Daoy (cell line): Measurements from ENCODE around the gene CFAP221. TPM values are rescaled to one million over a fixed set of nuclear protein-coding genes. Genes with fewer than 3 reads are reported as not detected.

ENCODE experiments used
- DNase-seq: peaks from one replicate; pipeline ENCODE4 v3.0.0-alpha.2; 2015; ENCODE audit warnings: low read depth
- total RNA-seq: library from RNA; depleted of rRNA; stranded (reverse); fragments of >200 nt; shearing (Covaris generic); gene quantifications from 2 replicates; pipeline ENCODE4 v1.2.3, GENCODE V29; 2014; rRNA removed

Gene CFAP221
- total RNA-seq, 1 experiment from 2014 or later, result 0.29 TPM

DNA sequence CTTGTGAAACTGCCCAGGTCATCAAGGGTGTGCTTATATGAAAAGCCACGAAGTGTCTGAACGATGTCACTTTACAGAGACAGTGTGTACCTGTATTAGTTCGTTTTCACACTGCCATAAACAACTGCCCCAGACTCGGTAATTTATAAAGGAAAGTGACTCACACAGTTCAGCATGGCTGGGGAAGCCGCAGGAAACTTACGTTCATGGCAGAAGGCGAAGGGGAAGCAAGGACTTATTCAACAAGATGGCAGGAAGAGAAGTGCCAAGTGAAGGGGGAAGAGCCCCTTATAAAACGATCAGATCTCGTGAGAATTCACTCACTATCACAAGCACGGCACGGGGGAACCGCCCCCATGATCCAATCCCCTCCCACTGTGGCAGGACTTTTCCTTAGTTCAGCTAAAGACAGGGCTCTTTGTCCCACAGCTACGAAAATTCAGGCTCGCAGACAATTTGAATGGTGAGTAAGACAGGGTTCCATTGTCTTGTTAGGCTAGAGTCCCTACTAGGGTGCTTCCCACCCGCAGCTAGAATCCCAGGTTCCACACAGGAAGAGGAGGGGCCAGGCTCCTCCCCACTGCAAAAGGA, 154.9 kb downstream of the CFAP221 start:
- no peak for DNase-seq

DNA sequence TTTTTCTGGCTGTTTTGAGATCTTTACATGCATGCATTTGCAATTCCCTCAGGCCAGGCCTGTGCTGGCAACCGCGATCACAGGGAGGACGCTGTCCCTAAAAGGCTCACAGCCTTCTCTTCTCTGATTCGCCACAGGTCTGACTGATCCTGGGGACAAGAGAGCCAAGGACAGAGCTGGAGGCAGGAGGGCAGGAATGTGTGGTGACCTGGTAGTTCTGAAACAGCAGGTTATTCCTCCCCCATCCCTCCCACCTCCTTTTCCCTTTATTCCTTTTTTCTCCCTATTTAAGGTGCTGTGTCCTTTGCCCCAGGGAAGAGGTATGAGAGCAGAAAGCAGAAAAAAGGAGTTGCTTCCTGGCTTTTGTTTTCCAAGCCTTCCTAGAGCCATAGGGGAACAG, 156.6 kb downstream of the CFAP221 start:
- no peak for DNase-seq

GRCh38 chr2:119701352-119701751, 157.1 kb downstream of the CFAP221 start:
- no peak for DNase-seq

DNA sequence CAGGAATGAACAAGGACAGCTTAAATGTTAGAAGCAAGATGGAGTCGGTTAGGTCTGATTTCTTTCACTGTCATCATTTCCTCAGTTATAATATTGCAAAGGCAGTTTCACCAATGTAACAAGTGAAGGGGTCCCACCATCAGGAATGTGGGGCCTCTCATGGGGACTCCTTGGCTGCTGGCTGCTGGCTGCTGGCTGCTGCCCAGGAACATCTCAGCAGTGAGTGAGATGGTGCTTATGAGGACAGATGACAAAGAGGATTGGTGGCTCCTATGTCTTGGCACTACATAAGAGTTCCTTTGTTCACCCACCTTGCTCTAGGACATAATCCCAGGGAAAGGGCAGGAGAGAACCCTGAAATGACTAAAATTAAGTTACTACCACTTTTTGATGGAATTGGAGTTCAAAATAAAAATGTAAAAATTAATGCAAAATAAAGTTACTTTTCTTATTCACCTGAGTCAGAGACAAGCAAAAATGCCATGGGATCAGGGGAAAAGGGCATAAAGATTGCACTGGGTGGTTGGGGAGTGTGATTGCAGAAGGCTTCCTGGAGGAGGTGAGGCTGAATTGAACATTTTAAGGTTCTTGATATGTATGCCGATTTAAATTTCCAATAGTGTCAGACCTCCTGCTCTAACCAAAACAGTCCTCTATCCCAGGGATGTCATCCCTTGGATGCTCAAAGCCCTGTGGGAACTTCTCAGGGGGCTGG, 158.1 kb downstream of the CFAP221 start:
- DNase-seq, result no peak

DNA sequence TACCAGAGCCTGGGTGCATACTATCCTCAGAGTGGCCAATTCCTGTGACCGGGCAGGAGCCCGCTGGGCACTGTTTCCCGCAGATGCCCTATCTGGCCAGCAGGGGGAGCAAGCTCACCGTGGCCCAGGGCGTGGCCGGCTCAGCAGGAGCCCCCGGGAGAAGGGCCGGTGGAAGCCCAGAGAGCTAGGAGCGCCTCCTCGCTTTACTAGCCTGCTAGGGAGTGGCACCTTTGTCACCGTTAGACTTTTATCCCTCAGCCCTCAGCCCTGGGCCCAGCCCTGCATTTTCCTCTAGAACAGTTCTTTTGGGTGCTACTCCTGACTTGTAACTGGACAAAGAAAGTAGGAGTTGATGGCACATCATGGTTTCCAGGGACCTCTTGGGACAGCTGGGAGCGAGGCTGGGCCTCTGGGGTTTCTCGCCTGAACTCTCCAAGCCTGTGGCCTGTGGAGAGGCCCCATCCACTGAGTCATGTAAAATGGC, 158.7 kb downstream of the CFAP221 start:
- DNase-seq, result peak; percentile 76

DNA sequence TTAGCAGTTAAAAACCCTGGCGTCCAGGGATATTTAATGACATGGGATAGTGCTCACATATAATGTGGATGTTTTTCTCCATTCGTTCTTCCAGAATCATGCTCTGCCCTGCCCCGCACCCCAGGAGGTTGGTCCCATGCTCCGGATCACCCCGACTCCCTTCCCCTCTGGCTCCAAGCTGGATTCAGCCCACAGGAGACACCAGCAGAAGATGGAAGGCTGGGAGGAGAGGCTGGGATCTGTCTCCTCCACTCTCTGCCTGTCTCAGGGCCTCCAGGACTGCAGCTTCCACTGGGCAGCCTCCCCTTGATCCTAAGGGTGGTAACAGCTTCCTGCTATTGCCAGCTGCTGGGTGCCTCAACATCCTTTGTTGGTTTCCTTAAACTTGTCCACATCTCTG, 159.3 kb downstream of the CFAP221 start:
- no peak for DNase-seq

DNA sequence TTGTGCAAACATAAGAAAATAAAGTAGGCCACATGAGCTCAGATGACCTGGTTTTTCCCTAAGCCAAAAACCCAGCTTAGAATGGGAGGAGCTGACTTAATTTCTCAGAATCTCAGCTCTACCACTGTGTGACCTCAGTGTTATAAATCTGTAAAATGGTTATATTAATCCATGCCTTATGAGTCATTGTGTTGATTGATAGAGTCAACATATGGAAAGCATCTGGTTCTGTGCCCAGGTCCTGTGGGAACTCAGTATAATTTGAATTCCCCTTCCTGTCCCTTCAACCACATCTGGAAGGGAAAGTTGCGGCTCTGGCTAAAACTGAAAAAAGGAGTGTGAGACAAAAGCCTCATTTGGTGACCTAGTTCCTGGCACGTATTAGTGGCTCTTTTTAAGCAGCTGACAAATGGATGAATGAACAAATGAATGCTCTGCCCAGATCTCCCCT, 160.4 kb downstream of the CFAP221 start:
- DNase-seq, result peak; percentile 49

GRCh38 chr2:119706221-119706620, 162.0 kb downstream of the CFAP221 start:
- DNase-seq, result no peak

Other genes with a start within 250 kb of the CFAP221 start
- gene C2orf76, start 177.6 kb upstream of the CFAP221 start, total RNA-seq, result 15.9 and 19.6 TPM in 2 replicates
- 93.6 and 133 TPM in 2 replicates for gene DBI, start 177.5 kb upstream of the CFAP221 start, total RNA-seq
- gene TMEM37, start 112.6 kb upstream of the CFAP221 start, total RNA-seq, result not detected in 2 replicates
- not detected in 2 replicates for gene SCTR, start 20.0 kb upstream of the CFAP221 start, total RNA-seq
- 14.4 and 19.2 TPM in 2 replicates for gene TMEM177, start 134.8 kb downstream of the CFAP221 start, total RNA-seq
- 5.6 and 20.3 TPM in 2 replicates for gene PTPN4, start 215.5 kb downstream of the CFAP221 start, total RNA-seq